SW 1271 (cell line): ENCODE results near the gene C6orf118.

Source experiments
- DNase-seq, 2 experiments: peaks; one replicate each; lab custom pipeline; 2025; lab: John Stamatoyannopoulos, UW

The C6orf118 gene

DNA sequence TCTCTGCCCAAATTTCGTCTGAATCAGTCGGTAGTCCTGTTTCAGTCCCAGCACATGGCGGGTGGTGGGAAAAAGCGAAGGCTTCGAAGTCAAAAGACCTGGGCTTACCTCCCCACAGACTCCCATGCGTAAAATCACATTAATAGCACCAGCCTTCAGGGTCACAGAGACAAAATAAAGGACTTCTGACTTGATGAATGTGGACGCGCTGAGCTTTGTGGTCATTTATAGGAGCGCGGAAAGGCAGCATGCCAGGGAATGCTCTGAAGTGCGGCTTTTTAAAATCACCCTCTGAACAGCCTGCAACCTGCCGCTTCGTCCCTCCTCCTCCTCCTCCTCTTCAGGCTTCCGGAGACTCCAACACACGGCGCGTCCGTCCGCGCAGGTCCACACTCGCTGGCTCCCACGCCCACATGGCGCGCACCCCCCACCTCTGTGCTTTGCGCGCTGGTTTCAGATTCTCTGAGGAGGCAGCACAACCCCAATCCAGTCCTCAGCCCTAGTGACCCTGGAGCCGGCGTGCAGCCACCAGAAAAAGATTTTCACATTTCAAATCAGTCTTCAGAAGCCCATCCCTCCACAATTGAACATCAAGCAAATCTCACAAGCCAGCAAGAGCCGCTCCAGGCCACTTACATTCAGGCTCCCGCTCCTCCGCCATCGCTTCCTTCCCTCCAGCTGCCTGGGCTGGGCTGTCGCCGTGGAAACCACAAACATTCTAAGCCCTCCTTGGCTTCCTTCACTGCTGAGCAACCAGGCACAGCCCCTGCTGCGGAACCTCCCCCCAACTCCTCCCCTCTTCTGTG is at the start of gene C6orf118:
Gene C6orf118, minus strand, starts transcription at position 680 of the 806 bp plus-strand sequence. Its CDS starts 19 bp downstream, at position 661.
- no peak for DNase-seq

DNA sequence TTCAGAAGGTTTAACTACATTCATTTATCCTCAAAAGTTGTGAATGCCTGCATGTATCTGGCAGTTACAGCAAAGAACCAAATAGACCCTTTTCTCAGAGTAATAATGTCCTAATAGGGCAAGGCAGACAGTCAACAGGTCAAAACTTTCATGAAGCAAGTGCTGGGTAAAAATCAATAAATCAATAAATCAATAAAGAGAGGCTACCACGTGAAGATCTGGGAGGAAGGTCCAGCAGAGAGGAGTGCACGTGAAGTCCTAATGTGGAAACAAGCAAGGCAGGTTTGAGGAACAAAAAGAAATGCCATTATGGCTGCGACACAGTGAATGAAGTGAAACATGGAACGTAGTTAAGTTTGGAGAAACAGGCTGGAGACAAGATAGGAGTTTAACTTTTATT is 36.3 kb upstream of the C6orf118 start:
- no peak for DNase-seq

DNA sequence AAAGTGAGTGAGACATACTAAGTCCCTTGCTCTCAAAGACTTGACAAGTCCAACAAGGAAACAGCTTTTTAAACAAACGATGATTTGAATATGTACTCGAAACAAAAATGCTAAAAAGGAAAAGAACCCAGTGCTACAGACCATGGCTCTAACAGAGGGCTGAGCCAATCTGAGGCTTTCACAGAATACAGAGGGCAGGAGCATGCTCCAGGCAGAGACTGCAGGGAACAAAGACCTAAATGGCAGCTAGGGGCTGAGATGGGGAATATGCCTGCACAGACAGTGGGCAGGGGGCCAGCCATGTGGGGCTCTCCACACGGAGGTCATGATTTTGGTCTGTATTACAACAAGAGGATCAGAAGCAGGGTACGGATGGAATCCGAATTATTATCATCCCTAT is 31.1 kb upstream of the C6orf118 start:
- DNase-seq: no peak

DNA sequence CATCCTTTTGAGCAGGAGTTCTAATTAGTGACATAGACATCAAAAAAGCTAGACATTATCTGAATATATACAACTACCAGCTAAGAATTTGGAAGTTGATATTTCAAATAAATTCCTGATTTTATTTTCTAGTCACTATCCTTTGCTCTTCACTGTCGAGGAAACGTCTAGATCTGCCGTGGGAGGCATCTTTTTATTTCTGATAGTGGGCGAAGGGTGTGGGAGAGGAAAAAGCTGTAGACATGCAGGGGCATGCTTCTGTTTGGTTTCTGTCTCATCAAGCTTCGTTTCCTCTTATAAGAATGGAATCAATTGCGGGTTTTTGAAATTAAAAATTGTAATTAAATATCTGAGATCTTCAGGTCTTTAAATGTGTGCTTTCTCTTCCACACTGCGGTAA is 16.2 kb upstream of the C6orf118 start:
- no peak for DNase-seq

DNA sequence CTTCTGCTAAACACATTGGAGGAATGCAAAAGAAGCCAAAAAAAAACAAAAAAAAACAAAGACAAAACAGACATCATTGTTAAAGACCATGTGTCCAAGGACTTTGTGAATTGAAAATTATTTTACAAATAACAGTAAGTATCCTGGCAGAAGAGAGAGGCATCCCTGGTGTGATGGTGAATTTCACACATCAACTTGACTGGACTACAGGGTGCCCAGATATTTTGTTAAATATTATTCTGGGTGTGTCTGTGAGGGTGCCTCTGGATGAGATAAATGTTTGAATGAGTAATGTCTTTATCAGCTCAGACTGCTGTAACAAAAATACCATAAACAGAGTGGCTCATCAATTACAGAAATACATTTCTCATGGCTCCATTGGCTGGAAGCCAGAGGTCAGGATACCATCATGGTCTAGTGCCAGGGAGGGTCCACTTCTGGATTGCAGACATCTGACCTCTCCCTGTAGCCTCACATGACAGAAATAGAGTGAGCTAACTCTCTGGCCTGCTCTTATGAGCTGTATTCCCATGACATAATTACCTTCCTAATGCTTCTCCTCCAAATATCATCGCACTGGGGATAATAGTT is 12.2 kb upstream of the C6orf118 start:
- DNase-seq: no peak

DNA sequence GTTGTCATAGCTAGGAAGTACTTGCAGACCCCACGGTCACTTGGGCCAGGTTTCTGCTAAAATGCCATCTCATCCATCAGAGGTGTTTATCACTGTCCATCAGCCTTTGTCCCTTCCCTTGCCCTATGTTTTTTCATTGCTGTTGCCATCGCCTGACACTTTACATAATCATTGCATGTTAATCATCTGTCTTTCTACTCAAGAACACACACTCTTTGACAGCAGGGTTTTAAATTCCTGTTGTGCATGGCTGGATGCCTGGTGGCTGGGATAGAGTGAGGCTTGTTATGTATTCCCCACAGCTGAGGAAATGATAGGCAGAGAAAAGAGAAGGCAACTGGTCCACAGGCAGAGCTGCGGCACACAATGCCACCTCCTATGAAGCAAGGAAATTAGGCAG is 11.7 kb upstream of the C6orf118 start:
- no peak for DNase-seq

DNA sequence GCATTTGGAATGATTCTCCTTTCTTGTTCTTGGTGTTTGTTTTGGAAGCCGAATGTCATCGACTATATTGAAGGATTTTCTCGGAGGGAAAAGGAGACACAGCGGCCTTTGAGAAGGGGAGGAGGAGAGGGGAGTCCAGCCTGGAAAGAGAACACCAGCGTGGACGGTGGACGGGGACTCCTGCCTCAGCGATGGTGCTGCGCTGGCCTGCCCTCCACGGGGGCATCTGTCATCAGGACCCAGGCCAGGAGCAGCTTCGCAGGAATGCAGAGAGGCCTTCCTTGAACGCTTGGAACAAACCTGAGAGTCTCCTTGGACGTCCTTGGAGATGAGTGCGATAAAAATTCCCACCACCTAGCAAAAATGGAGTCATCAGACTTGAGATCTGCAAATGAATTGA is 8.3 kb upstream of the C6orf118 start:
- DNase-seq: no peak

DNA sequence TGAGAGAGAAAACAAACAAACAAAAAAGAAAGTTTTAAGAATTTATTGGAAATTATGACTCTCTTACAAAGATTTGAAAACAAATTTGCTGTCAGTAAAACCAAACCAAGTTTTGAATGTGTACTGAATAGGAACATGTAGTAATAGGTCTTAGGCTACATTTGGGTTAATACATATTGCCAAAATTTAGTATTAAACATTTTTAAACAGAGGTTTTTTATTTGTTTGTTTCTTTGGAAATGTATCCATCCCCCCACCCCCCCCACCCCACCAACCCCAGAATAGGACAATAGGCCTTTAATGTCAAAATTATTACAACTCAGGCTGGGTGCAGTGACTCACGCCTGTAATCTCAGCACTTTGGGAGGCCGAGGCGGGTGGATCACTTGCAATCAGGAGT is 2.5 kb downstream of the C6orf118 start:
- no peak for DNase-seq

DNA sequence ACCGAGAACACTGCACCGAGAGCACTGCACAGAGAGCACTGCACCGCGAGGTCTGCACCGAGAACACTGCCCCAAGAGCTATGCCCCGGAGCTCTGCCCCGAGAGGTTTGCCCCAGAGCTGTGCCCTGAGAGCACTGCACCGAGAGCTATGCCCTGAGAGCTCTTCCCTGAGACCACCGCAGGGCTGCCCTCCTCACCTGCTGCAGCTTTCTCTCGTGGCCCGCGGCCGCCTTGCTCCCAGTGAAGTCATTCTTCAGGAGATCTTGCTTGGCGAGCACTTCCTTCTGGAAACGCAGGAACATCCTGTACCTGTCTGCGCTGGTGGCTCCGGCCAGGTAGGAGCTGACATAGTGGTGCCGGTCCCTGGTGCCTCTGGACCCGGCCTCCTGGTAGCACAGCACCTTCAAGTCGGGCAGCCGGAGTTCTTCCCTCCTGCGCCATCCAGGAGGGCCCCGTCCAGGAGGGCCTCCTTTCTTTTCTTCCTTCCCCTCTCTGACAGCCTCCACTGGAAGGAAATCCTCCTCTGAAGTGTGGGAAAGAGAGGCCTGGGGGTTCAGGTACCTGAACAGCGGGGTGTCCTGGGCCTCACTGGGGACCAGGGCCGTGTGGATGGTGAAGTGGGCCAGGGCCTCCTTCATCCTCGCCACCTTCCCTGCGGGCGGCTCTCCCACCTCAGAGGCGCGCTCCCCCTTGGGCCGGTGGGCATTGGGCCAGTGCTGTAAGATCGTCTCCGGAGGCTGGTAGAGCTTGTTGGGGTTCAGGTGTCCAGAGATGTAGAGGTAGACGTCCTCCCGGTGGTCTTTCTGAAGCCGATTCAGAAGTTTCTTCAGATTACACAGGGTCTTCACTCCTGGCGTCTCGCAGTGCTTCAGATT is 7.8 kb downstream of the C6orf118 start:
- DNase-seq: no peak

DNA sequence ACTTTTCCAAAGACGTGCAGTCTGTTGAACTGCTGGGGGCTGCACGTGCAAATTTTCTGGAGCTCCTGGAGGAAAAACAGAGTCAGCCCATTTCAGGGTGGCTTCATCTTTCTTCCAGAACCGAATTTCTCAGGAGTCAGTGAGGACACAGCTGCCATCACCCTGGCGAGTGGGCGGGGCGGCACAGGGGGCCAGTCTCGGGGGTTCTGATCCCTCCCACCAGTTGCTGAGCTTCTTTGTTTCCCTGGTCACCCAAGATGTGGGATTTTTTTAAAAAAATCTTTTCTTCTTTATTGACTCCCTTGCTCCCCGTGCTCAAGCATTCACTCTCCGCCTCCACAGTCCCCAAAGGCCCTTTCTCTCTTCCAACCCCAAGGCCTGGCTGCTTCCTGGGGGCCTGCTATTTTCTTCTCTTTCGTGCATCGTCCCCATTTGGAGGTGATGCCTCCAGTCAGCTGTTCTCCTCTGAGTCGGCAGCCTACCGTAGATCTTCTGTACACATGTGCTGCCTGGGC is 8.9 kb downstream of the C6orf118 start:
- DNase-seq: no peak

DNA sequence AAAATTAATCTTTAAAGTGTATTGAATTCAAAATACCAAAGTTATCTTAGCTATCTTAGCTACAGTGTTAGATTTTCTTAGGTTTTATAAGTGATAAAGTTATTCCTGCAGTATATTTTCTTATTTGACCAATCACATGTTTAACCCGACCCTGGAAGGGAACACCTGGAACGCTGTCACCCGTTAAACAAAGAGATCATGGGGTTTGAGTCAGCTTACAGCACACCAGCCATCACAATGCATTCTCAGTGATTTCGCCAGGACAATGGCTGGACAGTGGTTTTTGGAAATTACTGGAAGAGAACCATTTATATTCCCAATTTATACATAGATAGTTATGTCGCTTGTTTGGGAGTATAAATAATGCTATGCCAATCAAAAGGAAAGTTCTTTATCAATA is 10.5 kb downstream of the C6orf118 start:
- no peak for DNase-seq

DNA sequence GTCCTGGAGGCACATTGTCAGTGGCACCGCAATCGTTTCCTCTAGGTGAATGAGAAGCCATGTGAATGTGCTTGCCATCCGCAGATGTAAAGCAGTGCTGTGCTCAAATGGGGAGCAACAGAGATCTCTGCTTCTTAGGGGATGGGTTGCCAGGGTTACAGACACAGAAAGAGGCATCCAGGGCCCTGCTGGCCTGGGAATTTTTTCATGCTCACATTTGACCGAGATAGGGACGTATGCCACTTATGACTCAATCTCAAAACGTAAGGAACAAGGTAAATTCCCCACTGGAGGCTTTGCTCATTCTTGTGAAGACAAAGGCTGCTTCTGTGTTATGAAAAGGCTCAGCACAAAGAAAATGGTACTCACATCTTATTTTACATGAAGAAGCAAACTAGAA is 11.0 kb downstream of the C6orf118 start:
- DNase-seq: no peak

DNA sequence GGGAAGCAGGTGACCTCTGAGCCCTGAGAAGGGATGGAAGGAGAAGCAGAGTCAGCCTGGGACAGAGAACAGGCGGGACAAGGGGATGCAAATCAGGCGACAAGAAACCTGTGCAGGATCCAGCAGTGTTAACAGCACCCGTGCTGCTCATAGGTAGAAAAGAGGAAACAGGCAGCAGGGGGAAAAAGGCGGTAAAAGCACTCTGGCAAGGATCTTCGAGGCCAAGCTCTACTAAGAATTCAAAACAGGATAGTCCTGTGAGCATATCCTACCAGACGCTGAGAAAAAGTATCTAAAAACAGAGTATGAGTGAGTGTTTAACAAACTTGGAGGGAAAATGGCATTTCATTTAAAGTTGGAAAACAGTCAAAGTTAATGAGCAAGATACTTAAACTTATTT is 16.7 kb downstream of the C6orf118 start:
- DNase-seq: no peak

DNA sequence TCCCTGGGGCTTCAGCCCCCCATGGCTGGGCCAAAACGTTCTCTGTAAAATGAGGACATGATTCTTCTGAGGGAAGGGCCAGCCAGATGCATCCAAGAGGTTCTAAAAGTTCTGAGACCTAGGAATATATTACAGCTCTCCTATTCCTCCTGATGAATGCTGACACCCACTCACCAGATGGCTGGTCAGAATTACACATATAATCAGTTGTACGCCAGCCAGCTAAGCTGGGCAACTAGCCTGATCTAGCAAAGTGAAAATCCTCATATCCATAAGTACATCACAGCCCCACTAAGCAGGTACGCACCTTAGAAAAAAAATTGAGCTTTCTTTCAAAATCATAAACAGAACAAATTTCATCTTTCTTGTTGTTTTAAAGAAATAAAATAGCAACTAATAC is 34.8 kb downstream of the C6orf118 start:
- no peak for DNase-seq

DNA sequence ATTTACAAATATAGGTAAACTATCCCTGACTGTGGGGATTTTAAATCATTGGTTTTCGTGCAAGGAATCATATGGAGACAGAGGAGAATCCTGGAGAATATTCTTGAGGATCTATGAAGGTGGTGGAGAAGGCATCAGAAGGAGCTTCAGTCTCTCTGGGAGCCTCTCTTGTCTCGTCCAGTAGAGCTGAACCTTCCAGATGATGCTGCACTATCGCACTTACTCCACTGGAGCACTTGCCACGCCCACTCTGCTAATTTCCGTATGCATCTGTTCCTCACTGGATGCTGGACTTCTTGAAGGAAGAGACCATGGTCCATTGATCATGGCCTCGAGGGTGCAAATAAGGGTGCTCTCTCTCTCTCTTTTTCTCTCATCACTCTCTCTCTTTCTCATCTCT is 36.8 kb downstream of the C6orf118 start:
- no peak for DNase-seq

DNA sequence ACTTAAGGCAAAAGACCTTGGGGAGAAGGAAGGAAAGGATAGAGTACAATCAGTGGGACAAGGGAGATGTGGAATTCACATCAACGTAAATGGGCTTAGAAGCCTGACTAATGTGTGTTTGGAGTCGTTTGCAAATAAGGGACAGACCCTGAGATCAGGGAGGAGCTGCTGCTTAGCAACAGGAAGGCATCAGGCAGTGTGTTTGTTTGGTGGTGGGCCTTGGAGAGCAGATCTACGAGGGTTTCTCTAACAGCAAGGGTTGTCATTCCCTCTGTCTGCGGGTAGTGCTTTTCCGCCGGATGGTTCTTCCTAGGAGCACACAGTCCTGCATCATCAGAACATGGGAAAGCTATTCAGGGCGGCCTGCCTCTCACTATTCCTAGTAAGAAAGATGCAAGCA is 40.4 kb downstream of the C6orf118 start:
- no peak for DNase-seq

DNA sequence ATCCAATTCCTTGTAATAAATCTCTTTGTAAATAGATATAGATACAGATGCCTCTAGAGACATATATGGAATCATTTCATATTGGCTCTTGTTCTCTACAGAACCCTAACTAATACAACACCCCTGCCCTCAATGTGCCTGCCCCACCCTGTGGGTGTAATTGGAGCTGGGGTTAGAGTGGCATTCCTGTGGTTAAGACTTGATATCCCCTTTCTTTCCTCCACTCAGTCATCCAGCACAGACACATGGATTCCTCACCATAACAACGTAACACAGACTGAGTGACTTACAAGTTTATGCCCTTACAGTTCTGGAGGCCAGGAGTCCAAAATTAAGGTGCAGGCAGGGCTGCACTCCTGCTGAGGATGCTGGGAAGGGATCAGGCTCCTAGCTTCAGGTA is 42.8 kb downstream of the C6orf118 start:
- DNase-seq: no peak

DNA sequence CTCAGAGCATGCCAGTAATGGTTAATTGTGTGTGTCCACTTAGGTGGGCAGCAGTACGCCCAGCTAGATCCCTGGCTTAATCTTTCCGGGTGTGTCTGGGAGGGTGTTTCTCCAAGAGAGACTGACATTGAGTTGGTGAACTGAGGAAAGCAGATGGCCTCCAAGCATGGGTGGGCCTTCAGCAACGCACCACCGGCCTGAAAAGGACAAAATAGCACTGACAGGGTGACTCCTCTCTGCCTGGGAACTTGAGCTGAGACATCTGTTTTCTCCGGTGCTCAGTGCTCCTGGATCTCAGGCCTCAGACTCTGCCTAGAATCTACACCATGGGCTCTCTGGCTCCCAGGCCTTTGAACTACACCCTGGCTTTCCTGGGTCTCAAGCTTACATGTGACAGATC is 43.2 kb downstream of the C6orf118 start:
- DNase-seq: no peak

DNA sequence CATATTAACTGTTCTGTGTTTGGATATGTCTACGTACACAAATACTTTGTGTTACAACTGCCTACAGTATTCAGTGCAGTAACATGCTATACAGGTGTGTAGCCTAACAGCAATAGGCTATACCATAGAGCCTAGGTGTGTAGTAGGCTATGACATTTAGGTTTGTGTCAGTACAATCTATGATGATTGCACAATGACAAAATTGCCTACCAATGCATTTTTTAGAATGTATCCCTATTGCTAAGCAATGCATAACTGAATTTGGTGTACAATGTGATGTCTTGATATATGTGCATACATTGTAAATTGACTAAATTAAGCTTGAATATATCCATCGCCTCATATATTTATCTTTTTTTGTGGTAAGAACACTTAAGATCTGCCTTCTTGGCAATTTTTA is 48.9 kb downstream of the C6orf118 start:
- DNase-seq: no peak

DNA sequence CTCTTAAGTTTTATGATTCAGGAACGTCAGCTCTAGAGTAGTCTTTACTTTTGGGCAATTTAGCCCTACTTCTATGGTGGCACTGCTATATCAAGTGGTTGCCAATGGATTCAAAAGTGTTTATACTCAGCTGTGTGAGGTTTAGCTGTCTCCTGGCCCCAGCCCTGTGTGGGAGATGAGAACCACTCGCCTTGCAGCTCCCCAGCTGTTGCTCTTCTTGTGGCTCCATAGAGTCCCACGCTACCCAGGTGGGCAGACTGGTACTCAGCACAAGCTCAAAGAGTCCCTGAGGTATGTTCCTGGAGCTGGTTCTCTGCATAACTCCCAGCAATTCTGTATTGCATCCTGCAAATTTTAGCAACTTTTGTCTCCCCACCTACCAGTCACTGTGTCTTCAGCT is 59.6 kb downstream of the C6orf118 start:
- DNase-seq: no peak

DNA sequence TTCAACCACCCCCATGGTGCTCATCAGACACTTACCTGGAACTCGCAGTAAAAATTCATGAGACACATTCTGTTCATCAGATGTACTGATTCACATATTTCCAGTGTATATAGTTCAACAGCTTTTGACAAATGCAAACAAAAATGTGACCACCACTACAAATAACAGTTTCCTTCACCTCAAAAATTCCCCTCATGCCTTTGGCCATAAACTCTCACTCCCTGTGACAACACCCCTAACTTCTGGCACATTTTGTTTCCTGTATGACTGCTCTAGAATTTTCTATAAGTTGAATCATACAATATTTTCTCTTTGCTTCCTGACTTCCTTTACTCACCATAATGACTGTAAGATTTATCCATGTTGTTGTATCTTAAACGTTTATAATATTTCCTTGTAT is 63.7 kb downstream of the C6orf118 start:
- DNase-seq: no peak

DNA sequence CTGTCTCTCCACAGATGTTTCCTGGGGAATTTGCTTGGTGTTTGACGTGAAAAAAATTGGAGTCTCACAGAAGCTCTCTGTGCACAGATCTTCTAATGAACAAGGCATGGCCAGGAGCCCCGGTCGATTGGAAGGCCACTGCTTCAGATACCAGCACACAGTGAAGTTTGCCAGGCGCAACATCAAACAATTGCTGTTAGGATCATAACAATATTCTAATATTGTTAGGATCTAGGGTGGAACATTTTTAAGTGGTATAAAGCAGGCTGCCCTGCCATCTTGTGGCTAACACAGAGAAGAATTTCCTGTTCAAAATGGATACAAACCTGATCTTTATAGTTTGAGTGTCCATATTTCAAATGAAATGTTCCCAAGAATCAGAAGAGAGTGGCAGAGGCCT is 64.1 kb downstream of the C6orf118 start:
- no peak for DNase-seq
